A549 (cell line): ENCODE measurements around the gene RGP1. TPM values are rescaled to one million over a fixed set of nuclear protein-coding genes. Genes with fewer than 3 reads are reported as not detected.

Experiments
- ATAC-seq, 2 experiments: fragments of 200-7000 bp in 1 of 2; fragments of >200 bp in 1 of 2; cut with Nextera tagmentation in 1 of 2; cut with Tn5 transposase in 1 of 2; 3 replicates each; pipeline versions ENCODE4 v1.8.0 to v1.9.1; 2018 to 2020; ENCODE audit warnings: mild to moderate bottlenecking in 1 of 2, moderate library complexity in 1 of 2
- CTCF ChIA-PET: fragments of 300-600 bp; sonication (Branson Sonifier 250); formaldehyde crosslinking; extraction: SDS; loops from one replicate; lab custom pipeline; 2021; ENCODE audit warnings: antibody characterized with exemption, inconsistent platforms; lab: Yijun Ruan, JAX
- POLR2A ChIA-PET: fragments of 350-600 bp; formaldehyde crosslinking; extraction: SDS; loops from one replicate; lab custom pipeline; 2021; ENCODE audit warnings: antibody characterized with exemption, inconsistent platforms; lab: Yijun Ruan, JAX
- DNase-seq, 2 experiments: peaks; one replicate each; pipeline versions ENCODE4 v3.0.0 to v3.0.0-alpha.2; 2011 to 2016; ENCODE audit warnings: low read depth in 1 of 2, low spot score in 1 of 2
- FAIRE-seq: peaks from 2 replicates; lab custom pipeline; 2011; peaks lifted over from hg19 to GRCh38; lab: Jason Lieb, UNC
- H3K27ac ChIP-seq, 2 experiments: fragments of >200 bp; sonication (Bioruptor Twin); formaldehyde crosslinking; 3 replicates each; pipeline ENCODE4 v1.5.1; 2016 to 2017
- H3K4me1 ChIP-seq: fragments of >200 bp; sonication (Bioruptor Twin); formaldehyde crosslinking; 3 replicates; pipeline ENCODE4 v1.6.1; 2016
- H3K4me2 ChIP-seq: fragments of >200 bp; sonication (Bioruptor Twin); formaldehyde crosslinking; 3 replicates; pipeline ENCODE4 v1.6.1; 2016
- H3K4me3 ChIP-seq: fragments of >200 bp; sonication (Bioruptor Twin); formaldehyde crosslinking; 3 replicates; pipeline ENCODE4 v1.5.1; 2016
- H3K9me3 ChIP-seq: fragments of >200 bp; sonication (Bioruptor Twin); formaldehyde crosslinking; 3 replicates; pipeline ENCODE4 v1.6.1; 2016
- BHLHE40 ChIP-seq: IDR thresholded peaks from 2 replicates; pipeline ENCODE4 v1.6.1; 2012; ENCODE audit warnings: low read depth, low read length, inconsistent platforms
- CBX8 ChIP-seq: fragments of 200-600 bp; sonication (generic); IDR thresholded peaks from 2 replicates; pipeline ENCODE4 v1.6.1; 2016
- CHD4 ChIP-seq: fragments of 200-600 bp; sonication (generic); IDR thresholded peaks from 2 replicates; pipeline ENCODE4 v1.6.1; 2016; ENCODE audit warnings: antibody characterized with exemption, mild to moderate bottlenecking, borderline replicate concordance
- EHF ChIP-seq: fragments of 250-450 bp; sonication (Bioruptor Pico); IDR thresholded peaks from 2 replicates; pipeline ENCODE4 v1.5.0; 2020; ENCODE audit warnings: mild to moderate bottlenecking
- EHMT2 ChIP-seq: fragments of 200-600 bp; sonication (generic); IDR thresholded peaks from 2 replicates; pipeline ENCODE4 v1.6.1; 2016; ENCODE audit warnings: antibody characterized with exemption, low read depth, mild to moderate bottlenecking, moderate library complexity
- FOSL2 ChIP-seq, 2 experiments: fragments of 450-650 bp in 1 of 2; fragments of >200 bp in 1 of 2; sonication (Bioruptor Twin) in 1 of 2; formaldehyde crosslinking; IDR thresholded peaks; 2 replicates each; pipeline versions ENCODE4 v1.5.0 to v1.6.1; 2016 to 2020; ENCODE audit warnings: mild to moderate bottlenecking in 1 of 2, moderate library complexity in 1 of 2
- GATA3 ChIP-seq: IDR thresholded peaks from 2 replicates; pipeline ENCODE4 v1.6.1; 2012; ENCODE audit warnings: borderline replicate concordance
- KDM5A ChIP-seq: fragments of 200-600 bp; sonication (generic); IDR thresholded peaks from 2 replicates; pipeline ENCODE4 v1.6.1; 2016; ENCODE audit warnings: antibody characterized with exemption, mild to moderate bottlenecking
- MAZ ChIP-seq: fragments of 150-350 bp; IDR thresholded peaks from 2 replicates; pipeline ENCODE4 v1.6.1; 2014; ENCODE audit warnings: antibody characterized with exemption, low read depth, low read length, borderline replicate concordance
- MYC ChIP-seq: IDR thresholded peaks from 2 replicates; pipeline ENCODE4 v1.6.1; 2012; ENCODE audit warnings: mild to moderate bottlenecking, inconsistent platforms, low read length, improper control_type of control experiment, borderline replicate concordance
- NFE2L2 ChIP-seq: fragments of 150-350 bp; conservative IDR thresholded peaks from 2 replicates; pipeline ENCODE4 v1.6.1; 2014; ENCODE audit warnings: low read length
- NPAS2 ChIP-seq: fragments of 250-450 bp; sonication (Bioruptor Pico); IDR thresholded peaks from 2 replicates; pipeline ENCODE4 v1.8.0; 2022; ENCODE audit warnings: mild to moderate bottlenecking, moderate library complexity, borderline replicate concordance
- NR3C1 ChIP-seq: fragments of >200 bp; sonication (Bioruptor Twin); formaldehyde crosslinking; IDR thresholded peaks from 3 replicates; pipeline ENCODE4 v1.6.1; 2017
- POLR2AphosphoS2 ChIP-seq: conservative IDR thresholded peaks from 2 replicates; pipeline ENCODE4 v1.6.1; 2012; ENCODE audit warnings: low read length, improper control_type of control experiment, inconsistent platforms
- RARB ChIP-seq: fragments of 250-450 bp; sonication (Bioruptor Pico); IDR thresholded peaks from 2 replicates; pipeline ENCODE4 v1.8.0; 2021; ENCODE audit warnings: mild to moderate bottlenecking, moderate library complexity
- RCOR1 ChIP-seq: fragments of 150-350 bp; IDR thresholded peaks from 2 replicates; pipeline ENCODE4 v1.6.1; 2014; ENCODE audit warnings: antibody characterized with exemption, low read length, low read depth
- RFX5 ChIP-seq: fragments of 450-650 bp; IDR thresholded peaks from 2 replicates; pipeline ENCODE4 v1.7.1; 2014; ENCODE audit warnings: antibody characterized with exemption, mild to moderate bottlenecking, moderate library complexity
- RNF2 ChIP-seq: fragments of 200-600 bp; sonication (generic); IDR thresholded peaks from 2 replicates; pipeline ENCODE4 v1.6.1; 2016; ENCODE audit warnings: low read depth, mild to moderate bottlenecking, antibody characterized with exemption, moderate library complexity, borderline replicate concordance
- SMC3 ChIP-seq: fragments of >200 bp; sonication (Bioruptor Twin); formaldehyde crosslinking; IDR thresholded peaks from 3 replicates; pipeline ENCODE4 v1.6.1; 2018; ENCODE audit warnings: inconsistent platforms
- TFCP2L1 ChIP-seq: fragments of 250-450 bp; sonication (Bioruptor Pico); IDR thresholded peaks from 2 replicates; pipeline ENCODE4 v1.5.0; 2021; ENCODE audit warnings: mild to moderate bottlenecking
- TP53 ChIP-seq: fragments of 250-450 bp; sonication (Bioruptor Pico); IDR thresholded peaks from 2 replicates; pipeline ENCODE4 v1.5.0; 2021; ENCODE audit warnings: mild to moderate bottlenecking, moderate library complexity
- ZFP36 ChIP-seq: fragments of 450-650 bp; IDR thresholded peaks from 2 replicates; pipeline ENCODE4 v1.6.1; 2014; ENCODE audit warnings: borderline replicate concordance; ENCODE audit not compliant: partially characterized antibody
- ZNF302 ChIP-seq: fragments of 250-450 bp; sonication (Bioruptor Pico); IDR thresholded peaks from 2 replicates; pipeline ENCODE4 v1.9.0; 2021; ENCODE audit warnings: inconsistent platforms, mild to moderate bottlenecking, moderate library complexity
- WGBS: methylation state at CpG from one replicate; pipeline ENCODE4 v1.1.6; 2017; ENCODE audit errors: missing lambda C conversion rate; 5-methylcytosine and 5-hydroxymethylcytosine counted together
- polyA plus RNA-seq, 4 experiments: library from polyadenylated mRNA; depleted of rRNA in 3 of 4; stranded (reverse); fragments of >200 nt; fragmentation: RNase III in 1 of 4; extraction: RNeasy Plus Mini Kit Qiagen cat#74134 plus additional on column Dnase treatment in 1 of 4; gene quantifications; 2 replicates in 3 of 4; 3 replicates in 1 of 4; pipeline ENCODE4 v1.2.3, GENCODE V29; 2011 to 2017
- TF ChIP-seq, protein P1 (sequence below): fragments of 450-650 bp; IDR thresholded peaks from 2 replicates; pipeline ENCODE4 v1.6.1; 2014; ENCODE audit warnings: antibody characterized with exemption
- TF ChIP-seq, protein P2 (sequence below): fragments of >200 bp; sonication (Bioruptor Twin); formaldehyde crosslinking; IDR thresholded peaks from 3 replicates; pipeline ENCODE4 v1.5.1; 2016
- TF ChIP-seq, protein P3 (sequence below): IDR thresholded peaks from 2 replicates; pipeline ENCODE4 v1.6.1; 2012

The RGP1 gene
- polyA plus RNA-seq, 2 of the 4 experiments (the other 2 are of a cell fraction) = 16.1 to 16.6 TPM

DNA sequence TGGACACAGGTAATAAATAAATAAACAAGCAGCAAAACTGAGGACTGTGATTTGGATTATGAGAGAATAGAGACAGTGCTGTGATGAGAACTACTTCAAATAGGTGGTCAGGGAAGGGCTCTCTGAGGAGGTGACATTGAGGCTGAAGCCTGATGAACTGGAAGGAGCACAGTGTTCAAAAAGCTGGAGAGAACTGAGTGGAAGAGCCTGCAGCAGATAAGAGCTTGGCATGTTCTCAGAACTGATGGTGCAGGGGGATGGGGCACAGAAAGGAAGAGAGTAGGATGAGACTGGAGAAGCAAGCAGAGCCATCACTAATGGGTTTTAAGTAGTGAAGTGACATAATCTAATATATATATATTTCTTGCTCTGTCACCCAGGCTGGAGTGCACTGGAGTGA lies 48.1 kb upstream of the RGP1 start:
- no peaks in the 10 kb centered on the region for H3K9me3 ChIP-seq
- H3K4me1 ChIP-seq = peaks cover 9% of the 10 kb centered on the region
- no peak overlapping the region for H3K4me3 ChIP-seq
- CTCF ChIA-PET = interaction anchor here (1.1 to 32.5 kb wide), 8 partner anchors 17 to 90 kb away, joined by 3 to 758 read pairs (median 5); partner anchors contain the start of genes ARHGEF39, CCDC107, CREB3 and RMRP
- ATAC-seq (no peak), DNase-seq (no peak), FAIRE-seq (no peak)
- POLR2A ChIA-PET = no interaction called here
- no peak overlapping the region for H3K27ac ChIP-seq
- TF ChIP-seq EHF (CRISPR knock-in tag) (no peak), CHD4 (no peak), ZNF302 (CRISPR knock-in tag) (no peak), NR3C1 (no peak), BHLHE40 (no peak), RCOR1 (no peak)
- H3K4me2 ChIP-seq = no peak overlapping the region

DNA sequence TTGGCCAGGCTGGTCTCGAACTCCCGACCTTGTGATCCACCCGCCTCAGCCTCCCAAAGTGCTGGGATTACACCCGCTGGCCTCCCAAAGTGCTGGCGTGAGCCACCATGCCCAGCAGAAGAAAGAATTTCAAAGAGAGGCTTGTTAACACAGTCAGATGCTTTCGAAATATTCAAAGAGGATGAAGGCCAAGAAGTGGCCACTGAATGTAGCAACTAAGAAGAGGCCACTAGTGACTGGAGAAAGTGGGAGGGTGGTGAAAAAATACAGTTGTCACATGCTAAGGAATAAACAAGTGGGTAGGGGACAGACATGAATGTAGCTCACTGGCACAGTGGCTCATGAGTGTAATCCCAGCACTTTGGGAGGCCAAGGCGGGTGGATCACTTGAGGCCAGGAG lies 46.4 kb upstream of the RGP1 start:
- H3K4me2 ChIP-seq = no peak overlapping the region
- ATAC-seq = no peak
- WGBS = 96% methylated on average over 7 of the region's 7 CpGs
- FAIRE-seq = no peak
- no peak for DNase-seq
- no peak overlapping the region for H3K4me3 ChIP-seq
- H3K9me3 ChIP-seq = no peaks in the 10 kb centered on the region
- TF ChIP-seq, protein P1, sequence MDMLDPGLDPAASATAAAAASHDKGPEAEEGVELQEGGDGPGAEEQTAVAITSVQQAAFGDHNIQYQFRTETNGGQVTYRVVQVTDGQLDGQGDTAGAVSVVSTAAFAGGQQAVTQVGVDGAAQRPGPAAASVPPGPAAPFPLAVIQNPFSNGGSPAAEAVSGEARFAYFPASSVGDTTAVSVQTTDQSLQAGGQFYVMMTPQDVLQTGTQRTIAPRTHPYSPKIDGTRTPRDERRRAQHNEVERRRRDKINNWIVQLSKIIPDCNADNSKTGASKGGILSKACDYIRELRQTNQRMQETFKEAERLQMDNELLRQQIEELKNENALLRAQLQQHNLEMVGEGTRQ = no peak
- TF ChIP-seq TFCP2L1 (CRISPR knock-in tag) = no peak
- TF ChIP-seq, protein P2, sequence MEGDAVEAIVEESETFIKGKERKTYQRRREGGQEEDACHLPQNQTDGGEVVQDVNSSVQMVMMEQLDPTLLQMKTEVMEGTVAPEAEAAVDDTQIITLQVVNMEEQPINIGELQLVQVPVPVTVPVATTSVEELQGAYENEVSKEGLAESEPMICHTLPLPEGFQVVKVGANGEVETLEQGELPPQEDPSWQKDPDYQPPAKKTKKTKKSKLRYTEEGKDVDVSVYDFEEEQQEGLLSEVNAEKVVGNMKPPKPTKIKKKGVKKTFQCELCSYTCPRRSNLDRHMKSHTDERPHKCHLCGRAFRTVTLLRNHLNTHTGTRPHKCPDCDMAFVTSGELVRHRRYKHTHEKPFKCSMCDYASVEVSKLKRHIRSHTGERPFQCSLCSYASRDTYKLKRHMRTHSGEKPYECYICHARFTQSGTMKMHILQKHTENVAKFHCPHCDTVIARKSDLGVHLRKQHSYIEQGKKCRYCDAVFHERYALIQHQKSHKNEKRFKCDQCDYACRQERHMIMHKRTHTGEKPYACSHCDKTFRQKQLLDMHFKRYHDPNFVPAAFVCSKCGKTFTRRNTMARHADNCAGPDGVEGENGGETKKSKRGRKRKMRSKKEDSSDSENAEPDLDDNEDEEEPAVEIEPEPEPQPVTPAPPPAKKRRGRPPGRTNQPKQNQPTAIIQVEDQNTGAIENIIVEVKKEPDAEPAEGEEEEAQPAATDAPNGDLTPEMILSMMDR = no peak
- TF ChIP-seq TP53 = no peak
- no peak for TF ChIP-seq RFX5
- no peak for TF ChIP-seq MYC
- TF ChIP-seq RNF2 = no peak
- no peak for TF ChIP-seq MAZ
- no peak for TF ChIP-seq GATA3
- TF ChIP-seq, protein P3, sequence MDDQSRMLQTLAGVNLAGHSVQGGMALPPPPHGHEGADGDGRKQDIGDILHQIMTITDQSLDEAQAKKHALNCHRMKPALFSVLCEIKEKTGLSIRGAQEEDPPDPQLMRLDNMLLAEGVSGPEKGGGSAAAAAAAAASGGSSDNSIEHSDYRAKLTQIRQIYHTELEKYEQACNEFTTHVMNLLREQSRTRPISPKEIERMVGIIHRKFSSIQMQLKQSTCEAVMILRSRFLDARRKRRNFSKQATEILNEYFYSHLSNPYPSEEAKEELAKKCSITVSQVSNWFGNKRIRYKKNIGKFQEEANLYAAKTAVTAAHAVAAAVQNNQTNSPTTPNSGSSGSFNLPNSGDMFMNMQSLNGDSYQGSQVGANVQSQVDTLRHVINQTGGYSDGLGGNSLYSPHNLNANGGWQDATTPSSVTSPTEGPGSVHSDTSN = no peak
- no peak for TF ChIP-seq NFE2L2
- no peak for TF ChIP-seq KDM5A
- TF ChIP-seq CBX8 = no peak
- TF ChIP-seq SMC3 = no peak
- no peak for TF ChIP-seq EHMT2
- no peak for TF ChIP-seq FOSL2 (IDR thresholded peaks at IDR 0.05)
- TF ChIP-seq FOSL2 (CRISPR knock-in tag; IDR thresholded peaks at IDR 0.05) = no peak
- TF ChIP-seq POLR2AphosphoS2 = no peak
- TF ChIP-seq RARB (CRISPR knock-in tag) = no peak
- no peak for TF ChIP-seq ZFP36
- no peak for TF ChIP-seq NPAS2
- H3K4me1 ChIP-seq = no peaks in the 10 kb centered on the region
- ChIA-PET POLR2A (no interaction called here), CTCF (interaction anchor here (31.4 to 32.5 kb wide), 2 partner anchors 1 to 15 kb away, joined by 758 read pairs; partner anchors contain the start of genes CREB3, TLN1 and TPM2)
- no peak overlapping the region for H3K27ac ChIP-seq
